ENCODE data around the gene FAM181A.

The FAM181A gene

GRCh38 chr14:93977790-93978581, 50.8 kb downstream of the FAM181A start:
- no peak for TF ChIP-seq JUND (IDR thresholded peaks at IDR 0.05; ENCODE audit: low read depth)
- in situ Hi-C loops (cut with HindIII; ENCODE audit: low pct_unique_long_range_greater_than_20kb, low sequenced_read_pairs), result no loop called here
- no peak for DNase-seq (ENCODE audit: low read depth in 1 of 2, low spot score in 1 of 2)

- in situ Hi-C loops (cut with HindIII; ENCODE audit: low pct_unique_long_range_greater_than_20kb, low sequenced_read_pairs), result no loop called here
- no peak for TF ChIP-seq JUND (IDR thresholded peaks at IDR 0.05; ENCODE audit: low read depth)
- no peak for DNase-seq (ENCODE audit: low read depth in 1 of 2, low spot score in 1 of 2)
Observed at GRCh38 chr14:93978735-93979134, 51.6 kb downstream of the FAM181A start.
